OCI-LY3 (cell line): Measurements from ENCODE around the gene EYS.

ENCODE experiments used
- EZH2phosphoT487 ChIP-seq: fragments of 200-600 bp; shearing (Covaris generic); IDR thresholded peaks from 2 replicates; pipeline ENCODE4 v1.6.1; 2018; ENCODE audit warnings: antibody characterized with exemption, mixed run types, low read depth
- TF ChIP-seq, protein P1 (sequence below): fragments of 200-600, 300-600 bp; sonication (generic); IDR thresholded peaks from 2 replicates; pipeline ENCODE4 v1.5.1; 2014; ENCODE audit warnings: antibody characterized with exemption, low read length, low read depth

DNA sequence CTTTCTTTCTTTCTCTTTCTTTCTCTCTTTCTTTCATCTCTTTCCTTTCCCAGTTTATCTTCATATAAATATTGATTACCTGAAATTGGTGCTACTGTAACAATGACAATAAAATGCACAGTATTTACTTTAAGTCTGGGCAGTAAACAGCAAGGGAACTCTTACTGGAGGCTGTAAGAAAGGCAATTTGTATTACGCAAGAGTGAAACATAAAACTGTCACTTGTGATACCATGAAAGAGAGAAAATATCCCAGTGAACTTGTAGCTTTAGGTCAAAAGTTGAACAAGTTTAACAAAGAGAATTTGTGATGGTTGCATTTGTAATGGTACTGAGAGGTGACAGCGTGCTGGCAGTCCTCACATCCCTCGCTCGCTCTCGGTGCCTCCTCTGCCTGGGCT is 80.0 kb downstream of the EYS start:
- TF ChIP-seq, protein P1, sequence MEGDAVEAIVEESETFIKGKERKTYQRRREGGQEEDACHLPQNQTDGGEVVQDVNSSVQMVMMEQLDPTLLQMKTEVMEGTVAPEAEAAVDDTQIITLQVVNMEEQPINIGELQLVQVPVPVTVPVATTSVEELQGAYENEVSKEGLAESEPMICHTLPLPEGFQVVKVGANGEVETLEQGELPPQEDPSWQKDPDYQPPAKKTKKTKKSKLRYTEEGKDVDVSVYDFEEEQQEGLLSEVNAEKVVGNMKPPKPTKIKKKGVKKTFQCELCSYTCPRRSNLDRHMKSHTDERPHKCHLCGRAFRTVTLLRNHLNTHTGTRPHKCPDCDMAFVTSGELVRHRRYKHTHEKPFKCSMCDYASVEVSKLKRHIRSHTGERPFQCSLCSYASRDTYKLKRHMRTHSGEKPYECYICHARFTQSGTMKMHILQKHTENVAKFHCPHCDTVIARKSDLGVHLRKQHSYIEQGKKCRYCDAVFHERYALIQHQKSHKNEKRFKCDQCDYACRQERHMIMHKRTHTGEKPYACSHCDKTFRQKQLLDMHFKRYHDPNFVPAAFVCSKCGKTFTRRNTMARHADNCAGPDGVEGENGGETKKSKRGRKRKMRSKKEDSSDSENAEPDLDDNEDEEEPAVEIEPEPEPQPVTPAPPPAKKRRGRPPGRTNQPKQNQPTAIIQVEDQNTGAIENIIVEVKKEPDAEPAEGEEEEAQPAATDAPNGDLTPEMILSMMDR, result no peak
- TF ChIP-seq EZH2phosphoT487, result no peak
